Peyer's patch (tissue), 4 donors: ENCODE results near the gene PEX11G. TPM values are rescaled to one million over a fixed set of nuclear protein-coding genes. Genes with fewer than 3 reads are reported as not detected.

Source experiments
- DNase-seq, 3 donors: peaks; one replicate each; pipeline ENCODE4 v3.0.0-alpha.2; 2017 to 2019
- H3K27ac ChIP-seq, 4 donors: fragments of 200-600 bp; sonication (generic); one replicate each; pipeline ENCODE4 v1.5.1; 2016 to 2019
- H3K27me3 ChIP-seq, 2 donors: fragments of 200-600 bp; sonication (generic); one replicate each; pipeline ENCODE4 v1.5.1; 2019
- H3K36me3 ChIP-seq, 3 donors: fragments of 200-600 bp; sonication (generic); one replicate each; pipeline ENCODE4 v1.5.1; 2016 to 2019
- H3K4me1 ChIP-seq, 4 donors: fragments of 200-600 bp; sonication (generic); one replicate each; pipeline ENCODE4 v1.5.1; 2016 to 2019
- H3K4me3 ChIP-seq, 4 donors: fragments of 200-600 bp; sonication (generic); 1 replicate in 3 of 4; 2 replicates in 1 of 4; pipeline ENCODE4 v1.5.1; 2016 to 2019; ENCODE audit warnings: mild to moderate bottlenecking in 1 of 4
- H3K9me3 ChIP-seq, 4 donors: fragments of 200-600 bp; sonication (generic); one replicate each; pipeline ENCODE4 v1.5.1; 2016 to 2019; ENCODE audit warnings: mild to moderate bottlenecking in 1 of 4
- CTCF ChIP-seq, 6 experiments: fragments of 450-650 bp in 4 of 6; fragments of 200-600 bp in 2 of 6; sonication (generic) in 1 of 6; IDR thresholded peaks; one replicate each; pipeline ENCODE4 v1.5.1; 2017 to 2019; ENCODE audit warnings: antibody characterized with exemption in 6 of 6, mild to moderate bottlenecking in 3 of 6, moderate library complexity in 1 of 6
- POLR2A ChIP-seq, 2 donors: fragments of 450-650 bp; IDR thresholded peaks; one replicate each; pipeline ENCODE4 v1.5.1; 2017; ENCODE audit warnings: antibody characterized with exemption in 2 of 2, mild to moderate bottlenecking in 2 of 2, moderate library complexity in 2 of 2
- total RNA-seq, 4 donors: library from RNA; depleted of rRNA; stranded (reverse); fragments of >200 nt; gene quantifications; one replicate each; pipeline ENCODE4 v1.1.0, GENCODE V29; 2016

PEX11G gene
- total RNA-seq, 4 donors from 2014 or later: 8.2 to 14.3 (median 10.3) TPM; not detected in 1

GRCh38 chr19:7467009-7467989, 21.5 kb downstream of the PEX11G start:
- Histone ChIP-seq H3K27ac (no peak overlapping the region), H3K36me3 (peaks cover 0 to 97% (median 0%) of the 10 kb centered on the region in 3 donors), H3K4me3 (no peak overlapping the region), H3K9me3 (no peaks in the 10 kb centered on the region), H3K4me1 (no peaks in the 10 kb centered on the region), H3K27me3 (no peaks in the 10 kb centered on the region)
- TF ChIP-seq CTCF (IDR thresholded peaks at IDR 0.05) (no peak), POLR2A (IDR thresholded peaks at IDR 0.05) (no peak)
- no peak for DNase-seq

GRCh38 chr19:7463575-7463974, 25.3 kb downstream of the PEX11G start:
- Histone ChIP-seq H3K4me1 (no peaks in the 10 kb centered on the region), H3K4me3 (no peak overlapping the region), H3K27ac (no peak overlapping the region), H3K9me3 (no peaks in the 10 kb centered on the region), H3K27me3 (no peaks in the 10 kb centered on the region), H3K36me3 (peaks cover 0 to 97% (median 6%) of the 10 kb centered on the region in 3 donors)
- TF ChIP-seq POLR2A (IDR thresholded peaks at IDR 0.05) (no peak), CTCF (IDR thresholded peaks at IDR 0.05) (no peak)
- DNase-seq: no peak

GRCh38 chr19:7461841-7462629, 26.8 kb downstream of the PEX11G start:
- H3K27ac ChIP-seq: no peak overlapping the region
- peaks cover 0 to 95% (median 7%) of the 10 kb centered on the region in 3 donors for H3K36me3 ChIP-seq
- H3K4me1 ChIP-seq: no peaks in the 10 kb centered on the region
- H3K4me3 ChIP-seq: no peak overlapping the region
- no peak for TF ChIP-seq CTCF (IDR thresholded peaks at IDR 0.05)
- TF ChIP-seq POLR2A (IDR thresholded peaks at IDR 0.05): no peak
- no peak for DNase-seq
- H3K9me3 ChIP-seq: no peaks in the 10 kb centered on the region
- no peaks in the 10 kb centered on the region for H3K27me3 ChIP-seq

GRCh38 chr19:7460562-7460966, 28.3 kb downstream of the PEX11G start:
- H3K27me3 ChIP-seq: no peaks in the 10 kb centered on the region
- TF ChIP-seq CTCF (IDR thresholded peaks at IDR 0.05) (no peak), POLR2A (IDR thresholded peaks at IDR 0.05) (no peak)
- H3K4me3 ChIP-seq: no peak overlapping the region
- no peak overlapping the region for H3K27ac ChIP-seq
- H3K36me3 ChIP-seq: peaks cover 0 to 96% (median 7%) of the 10 kb centered on the region in 3 donors
- no peaks in the 10 kb centered on the region for H3K4me1 ChIP-seq
- DNase-seq: no peak
- no peaks in the 10 kb centered on the region for H3K9me3 ChIP-seq

- H3K36me3 ChIP-seq: peaks cover 0 to 95% (median 7%) of the 10 kb centered on the region in 3 donors
- no peaks in the 10 kb centered on the region for H3K4me1 ChIP-seq
- H3K9me3 ChIP-seq: no peaks in the 10 kb centered on the region
- DNase-seq: no peak
- H3K4me3 ChIP-seq: no peak overlapping the region
- H3K27me3 ChIP-seq: no peaks in the 10 kb centered on the region
- no peak overlapping the region for H3K27ac ChIP-seq
- TF ChIP-seq POLR2A (IDR thresholded peaks at IDR 0.05) (no peak), CTCF (IDR thresholded peaks at IDR 0.05) (no peak)
Observed at GRCh38 chr19:7459773-7460172, 29.1 kb downstream of the PEX11G start.
